ENCODE results near the gene ZNF333.

- no peak for TF ChIP-seq CTCF (IDR thresholded peaks at IDR 0.05)
- no peak for TF ChIP-seq POLR2A (IDR thresholded peaks at IDR 0.05)
- TF ChIP-seq POLR2AphosphoS5 (IDR thresholded peaks at IDR 0.05) = no peak
- TF ChIP-seq EP300 (IDR thresholded peaks at IDR 0.05) = no peak
These were observed 78.2 kb downstream of the ZNF333 start for GRCh38 chr19:14768001-14768400.
